Measurements from ENCODE around the gene BBS7. TPM values are rescaled to one million over a fixed set of nuclear protein-coding genes. Genes with fewer than 3 reads are reported as not detected.

The BBS7 gene
- total RNA-seq, 1 donor from 2014 or later = 9.4 TPM

GRCh38 chr4:121818215-121818614 is 52.1 kb downstream of the BBS7 start:
- peaks cover 2 to 42% (median 34%) of the 10 kb centered on the region in 3 donors for H3K36me3 ChIP-seq (ENCODE audit: control insufficient read depth in 3 of 3, insufficient read depth in 3 of 3, low read length in 3 of 3)
- peaks cover 3% of the 10 kb centered on the region in 3 donors for H3K4me1 ChIP-seq (ENCODE audit: control insufficient read depth in 3 of 3, insufficient read depth in 3 of 3, low read length in 3 of 3)
- H3K27ac ChIP-seq (ENCODE audit: low read depth, low read length) = no peak overlapping the region

GRCh38 chr4:121817701-121818100 is 52.6 kb downstream of the BBS7 start:
- H3K36me3 ChIP-seq (ENCODE audit: control insufficient read depth in 3 of 3, insufficient read depth in 3 of 3, low read length in 3 of 3) = peaks cover 2 to 47% (median 39%) of the 10 kb centered on the region in 3 donors
- H3K4me1 ChIP-seq (ENCODE audit: control insufficient read depth in 3 of 3, insufficient read depth in 3 of 3, low read length in 3 of 3) = no peaks in the 10 kb centered on the region
- no peak overlapping the region for H3K27ac ChIP-seq (ENCODE audit: low read depth, low read length)
- no peak overlapping the region for H3K4me3 ChIP-seq (ENCODE audit: low read length in 3 of 3)
- no peak overlapping the region for H3K9ac ChIP-seq (ENCODE audit: low read depth in 1 of 3, low read length in 3 of 3)
- H3K27me3 ChIP-seq (ENCODE audit: control insufficient read depth in 3 of 3, insufficient read depth in 3 of 3, low read length in 3 of 3) = no peaks in the 10 kb centered on the region
- H3K9me3 ChIP-seq (ENCODE audit: control insufficient read depth in 3 of 3, low read length in 3 of 3) = no peaks in the 10 kb centered on the region

More at GRCh38 chr4:121818215-121818614, 52.1 kb downstream of the BBS7 start:
- Histone ChIP-seq H3K9me3 (ENCODE audit: control insufficient read depth in 3 of 3, low read length in 3 of 3) (no peaks in the 10 kb centered on the region), H3K27me3 (ENCODE audit: control insufficient read depth in 3 of 3, insufficient read depth in 3 of 3, low read length in 3 of 3) (no peaks in the 10 kb centered on the region), H3K4me3 (ENCODE audit: low read length in 3 of 3) (no peak overlapping the region), H3K9ac (ENCODE audit: low read depth in 1 of 3, low read length in 3 of 3) (no peak overlapping the region)

- no peak overlapping the region for H3K4me3 ChIP-seq (ENCODE audit: low read length in 3 of 3)
- H3K9ac ChIP-seq (ENCODE audit: low read depth in 1 of 3, low read length in 3 of 3) = no peak overlapping the region
- H3K4me1 ChIP-seq (ENCODE audit: control insufficient read depth in 3 of 3, insufficient read depth in 3 of 3, low read length in 3 of 3) = no peaks in the 10 kb centered on the region
- peaks cover 3 to 53% (median 43%) of the 10 kb centered on the region in 3 donors for H3K36me3 ChIP-seq (ENCODE audit: control insufficient read depth in 3 of 3, insufficient read depth in 3 of 3, low read length in 3 of 3)
- no peak overlapping the region for H3K27ac ChIP-seq (ENCODE audit: low read depth, low read length)
- H3K27me3 ChIP-seq (ENCODE audit: control insufficient read depth in 3 of 3, insufficient read depth in 3 of 3, low read length in 3 of 3) = no peaks in the 10 kb centered on the region
- H3K9me3 ChIP-seq (ENCODE audit: control insufficient read depth in 3 of 3, low read length in 3 of 3) = no peaks in the 10 kb centered on the region
Observed at GRCh38 chr4:121817006-121817405, 53.3 kb downstream of the BBS7 start.

- Histone ChIP-seq H3K4me3 (ENCODE audit: low read length in 3 of 3) (no peak overlapping the region), H3K27me3 (ENCODE audit: control insufficient read depth in 3 of 3, insufficient read depth in 3 of 3, low read length in 3 of 3) (no peaks in the 10 kb centered on the region), H3K27ac (ENCODE audit: low read depth, low read length) (no peak overlapping the region), H3K9ac (ENCODE audit: low read depth in 1 of 3, low read length in 3 of 3) (no peak overlapping the region), H3K36me3 (ENCODE audit: control insufficient read depth in 3 of 3, insufficient read depth in 3 of 3, low read length in 3 of 3) (peaks cover 6 to 68% (median 58%) of the 10 kb centered on the region in 3 donors), H3K4me1 (ENCODE audit: control insufficient read depth in 3 of 3, insufficient read depth in 3 of 3, low read length in 3 of 3) (no peaks in the 10 kb centered on the region), H3K9me3 (ENCODE audit: control insufficient read depth in 3 of 3, low read length in 3 of 3) (no peaks in the 10 kb centered on the region)
Observed at GRCh38 chr4:121814756-121815155, 55.5 kb downstream of the BBS7 start.

- Histone ChIP-seq H3K9me3 (ENCODE audit: control insufficient read depth in 3 of 3, low read length in 3 of 3) (no peaks in the 10 kb centered on the region), H3K9ac (ENCODE audit: low read depth in 1 of 3, low read length in 3 of 3) (no peak overlapping the region), H3K4me1 (ENCODE audit: control insufficient read depth in 3 of 3, insufficient read depth in 3 of 3, low read length in 3 of 3) (no peaks in the 10 kb centered on the region), H3K36me3 (ENCODE audit: control insufficient read depth in 3 of 3, insufficient read depth in 3 of 3, low read length in 3 of 3) (peaks cover 8 to 68% (median 68%) of the 10 kb centered on the region in 3 donors), H3K4me3 (ENCODE audit: low read length in 3 of 3) (no peak overlapping the region), H3K27me3 (ENCODE audit: control insufficient read depth in 3 of 3, insufficient read depth in 3 of 3, low read length in 3 of 3) (no peaks in the 10 kb centered on the region), H3K27ac (ENCODE audit: low read depth, low read length) (no peak overlapping the region)
Observed at GRCh38 chr4:121811122-121811521, 59.2 kb downstream of the BBS7 start.

- H3K36me3 ChIP-seq (ENCODE audit: control insufficient read depth in 3 of 3, insufficient read depth in 3 of 3, low read length in 3 of 3) = peaks cover 10 to 58% (median 43%) of the 10 kb centered on the region in 3 donors
- no peak overlapping the region for H3K9ac ChIP-seq (ENCODE audit: low read depth in 1 of 3, low read length in 3 of 3)
- no peaks in the 10 kb centered on the region for H3K27me3 ChIP-seq (ENCODE audit: control insufficient read depth in 3 of 3, insufficient read depth in 3 of 3, low read length in 3 of 3)
- no peak overlapping the region for H3K27ac ChIP-seq (ENCODE audit: low read depth, low read length)
- H3K9me3 ChIP-seq (ENCODE audit: control insufficient read depth in 3 of 3, low read length in 3 of 3) = no peaks in the 10 kb centered on the region
- H3K4me1 ChIP-seq (ENCODE audit: control insufficient read depth in 3 of 3, insufficient read depth in 3 of 3, low read length in 3 of 3) = peaks cover 0 to 8% (median 7%) of the 10 kb centered on the region in 3 donors
- no peak overlapping the region for H3K4me3 ChIP-seq (ENCODE audit: low read length in 3 of 3)
Observed at GRCh38 chr4:121806411-121806810, 63.9 kb downstream of the BBS7 start.

- H3K27ac ChIP-seq (ENCODE audit: low read depth, low read length) = peak overlapping the region; percentile 84
- H3K4me3 ChIP-seq (ENCODE audit: low read length in 3 of 3) = peak overlapping the region; percentile 86 to 98 (median 88)
- peaks cover 4 to 11% (median 7%) of the 10 kb centered on the region in 3 donors for H3K4me1 ChIP-seq (ENCODE audit: control insufficient read depth in 3 of 3, insufficient read depth in 3 of 3, low read length in 3 of 3)
- peaks cover 8 to 29% (median 17%) of the 10 kb centered on the region in 3 donors for H3K36me3 ChIP-seq (ENCODE audit: control insufficient read depth in 3 of 3, insufficient read depth in 3 of 3, low read length in 3 of 3)
- H3K9me3 ChIP-seq (ENCODE audit: control insufficient read depth in 3 of 3, low read length in 3 of 3) = no peaks in the 10 kb centered on the region
- H3K27me3 ChIP-seq (ENCODE audit: control insufficient read depth in 3 of 3, insufficient read depth in 3 of 3, low read length in 3 of 3) = no peaks in the 10 kb centered on the region
- peak overlapping the region; percentile 78 to 91 (median 79) for H3K9ac ChIP-seq (ENCODE audit: low read depth in 1 of 3, low read length in 3 of 3)
Observed at GRCh38 chr4:121801715-121802075, 68.6 kb downstream of the BBS7 start.

- Histone ChIP-seq H3K9me3 (ENCODE audit: control insufficient read depth in 3 of 3, low read length in 3 of 3) (no peaks in the 10 kb centered on the region), H3K27me3 (ENCODE audit: control insufficient read depth in 3 of 3, insufficient read depth in 3 of 3, low read length in 3 of 3) (no peaks in the 10 kb centered on the region), H3K9ac (ENCODE audit: low read depth in 1 of 3, low read length in 3 of 3) (peak within 1 kb of the TSS; percentile 78 to 91 (median 79)), H3K36me3 (ENCODE audit: control insufficient read depth in 3 of 3, insufficient read depth in 3 of 3, low read length in 3 of 3) (peaks cover 8 to 25% (median 17%) of the 10 kb centered on the region in 3 donors), H3K27ac (ENCODE audit: low read depth, low read length) (peak within 1 kb of the TSS; percentile 84), H3K4me3 (ENCODE audit: low read length in 3 of 3) (peak within 1 kb of the TSS; percentile 86 to 98 (median 88)), H3K4me1 (ENCODE audit: control insufficient read depth in 3 of 3, insufficient read depth in 3 of 3, low read length in 3 of 3) (peaks cover 4 to 11% (median 7%) of the 10 kb centered on the region in 3 donors)
Observed at GRCh38 chr4:121800961-121801714, 69.1 kb downstream of the BBS7 start, which contains the start of gene EXOSC9. Gene EXOSC9 (plus strand): TSS chr4:121801323. CDS start chr4:121801425, 102 bp downstream.

- peak overlapping the region; percentile 84 for H3K27ac ChIP-seq (ENCODE audit: low read depth, low read length)
- H3K9me3 ChIP-seq (ENCODE audit: control insufficient read depth in 3 of 3, low read length in 3 of 3) = no peaks in the 10 kb centered on the region
- peak overlapping the region; percentile 86 to 98 (median 88) for H3K4me3 ChIP-seq (ENCODE audit: low read length in 3 of 3)
- no peaks in the 10 kb centered on the region for H3K27me3 ChIP-seq (ENCODE audit: control insufficient read depth in 3 of 3, insufficient read depth in 3 of 3, low read length in 3 of 3)
- H3K36me3 ChIP-seq (ENCODE audit: control insufficient read depth in 3 of 3, insufficient read depth in 3 of 3, low read length in 3 of 3) = peaks cover 8 to 21% (median 17%) of the 10 kb centered on the region in 3 donors
- H3K9ac ChIP-seq (ENCODE audit: low read depth in 1 of 3, low read length in 3 of 3) = peak overlapping the region; percentile 78 to 91 (median 79)
- H3K4me1 ChIP-seq (ENCODE audit: control insufficient read depth in 3 of 3, insufficient read depth in 3 of 3, low read length in 3 of 3) = peaks cover 4 to 11% (median 7%) of the 10 kb centered on the region in 3 donors
Observed at GRCh38 chr4:121800638-121800960, 69.7 kb downstream of the BBS7 start.

- peaks cover 4 to 11% (median 7%) of the 10 kb centered on the region in 3 donors for H3K4me1 ChIP-seq (ENCODE audit: control insufficient read depth in 3 of 3, insufficient read depth in 3 of 3, low read length in 3 of 3)
- H3K4me3 ChIP-seq (ENCODE audit: low read length in 3 of 3) = no peak overlapping the region
- no peak overlapping the region for H3K27ac ChIP-seq (ENCODE audit: low read depth, low read length)
- H3K36me3 ChIP-seq (ENCODE audit: control insufficient read depth in 3 of 3, insufficient read depth in 3 of 3, low read length in 3 of 3) = peaks cover 8 to 17% (median 15%) of the 10 kb centered on the region in 3 donors
- H3K9ac ChIP-seq (ENCODE audit: low read depth in 1 of 3, low read length in 3 of 3) = no peak overlapping the region
- no peaks in the 10 kb centered on the region for H3K9me3 ChIP-seq (ENCODE audit: control insufficient read depth in 3 of 3, low read length in 3 of 3)
- no peaks in the 10 kb centered on the region for H3K27me3 ChIP-seq (ENCODE audit: control insufficient read depth in 3 of 3, insufficient read depth in 3 of 3, low read length in 3 of 3)
Observed at GRCh38 chr4:121799867-121800501, 70.3 kb downstream of the BBS7 start.
